Trophoblast cell (in vitro differentiated cells and primary cell): ENCODE measurements around the gene TRIM15.

Source experiments
- DNase-seq, 2 donors: peaks; one replicate each; pipeline ENCODE4 v3.0.0-alpha.2; 2016
- H2AFZ ChIP-seq: 2 replicates; pipeline ENCODE4 v1.6.1; 2013; ENCODE audit warnings: low read length, moderate library complexity, mild to moderate bottlenecking; ENCODE audit not compliant: insufficient read depth, poor library complexity
- H2AK5ac ChIP-seq: 2 replicates; pipeline ENCODE4 v1.6.1; 2013; ENCODE audit warnings: mild to moderate bottlenecking, low read length
- H2BK120ac ChIP-seq: 2 replicates; pipeline ENCODE4 v1.6.1; 2013; ENCODE audit warnings: low read length, mild to moderate bottlenecking, moderate library complexity; ENCODE audit not compliant: insufficient read depth, poor library complexity
- H2BK12ac ChIP-seq: 2 replicates; pipeline ENCODE4 v1.6.1; 2013; ENCODE audit warnings: mild to moderate bottlenecking, low read length, moderate library complexity
- H2BK5ac ChIP-seq: 2 replicates; pipeline ENCODE4 v1.6.1; 2013; ENCODE audit warnings: low read length, low read depth, moderate library complexity, mild to moderate bottlenecking; ENCODE audit not compliant: poor library complexity
- H3K14ac ChIP-seq: 2 replicates; pipeline ENCODE4 v1.6.1; 2013; ENCODE audit warnings: mild to moderate bottlenecking, low read length
- H3K18ac ChIP-seq: 2 replicates; pipeline ENCODE4 v1.6.1; 2013; ENCODE audit warnings: mild to moderate bottlenecking, low read length
- H3K23ac ChIP-seq: 2 replicates; pipeline ENCODE4 v1.6.1; 2013; ENCODE audit warnings: low read length
- H3K27ac ChIP-seq: 2 replicates; pipeline ENCODE4 v1.5.1; 2013; ENCODE audit warnings: low read depth, mild to moderate bottlenecking, inconsistent platforms, low read length, moderate library complexity
- H3K27me3 ChIP-seq: 2 replicates; pipeline ENCODE4 v1.6.1; 2013; ENCODE audit warnings: inconsistent platforms, mild to moderate bottlenecking, low read length, moderate library complexity; ENCODE audit not compliant: insufficient read depth
- H3K36me3 ChIP-seq, 2 experiments: 1 replicate in 1 of 2; 2 replicates in 1 of 2; pipeline ENCODE4 v1.6.1; 2013; ENCODE audit warnings: low read length in 2 of 2, mild to moderate bottlenecking in 2 of 2, moderate library complexity in 1 of 2; ENCODE audit not compliant: insufficient read depth in 2 of 2, control insufficient read depth in 1 of 2
- H3K4ac ChIP-seq: 2 replicates; pipeline ENCODE4 v1.6.1; 2013; ENCODE audit warnings: low read depth, mild to moderate bottlenecking, low read length, moderate library complexity
- H3K4me1 ChIP-seq, 2 experiments: 1 replicate in 1 of 2; 2 replicates in 1 of 2; pipeline ENCODE4 v1.6.1; 2013; ENCODE audit warnings: low read length in 2 of 2, mild to moderate bottlenecking in 2 of 2, moderate library complexity in 1 of 2; ENCODE audit not compliant: insufficient read depth in 2 of 2, control insufficient read depth in 1 of 2
- H3K4me2 ChIP-seq: 2 replicates; pipeline ENCODE4 v1.6.1; 2013; ENCODE audit warnings: inconsistent platforms, mild to moderate bottlenecking, low read length, moderate library complexity
- H3K4me3 ChIP-seq: 2 replicates; pipeline ENCODE4 v1.5.1; 2013; ENCODE audit warnings: mild to moderate bottlenecking, low read depth, low read length, inconsistent platforms
- H3K79me1 ChIP-seq: one replicate; pipeline ENCODE4 v1.6.1; 2013; ENCODE audit warnings: low read length
- H3K79me2 ChIP-seq: 2 replicates; pipeline ENCODE4 v1.6.1; 2013; ENCODE audit warnings: low read length, mild to moderate bottlenecking; ENCODE audit not compliant: control insufficient read depth, insufficient read depth, poor library complexity
- H3K9ac ChIP-seq: 2 replicates; pipeline ENCODE4 v1.6.1; 2013; ENCODE audit warnings: mild to moderate bottlenecking, low read length
- H3K9me3 ChIP-seq: 2 replicates; pipeline ENCODE4 v1.6.1; 2013; ENCODE audit warnings: low read depth, mild to moderate bottlenecking, control low read depth, inconsistent platforms, low read length; ENCODE audit not compliant: insufficient read depth
- H4K12ac ChIP-seq: 2 replicates; pipeline ENCODE4 v1.6.1; 2013; ENCODE audit warnings: low read depth, mild to moderate bottlenecking, low read length, moderate library complexity
- H4K8ac ChIP-seq: 2 replicates; pipeline ENCODE4 v1.6.1; 2013; ENCODE audit warnings: low read depth, mild to moderate bottlenecking, low read length, moderate library complexity
- H4K91ac ChIP-seq: one replicate; pipeline ENCODE4 v1.6.1; 2013; ENCODE audit warnings: low read depth, mild to moderate bottlenecking, low read length, moderate library complexity
- whole genome bisulfite sequencing: extraction: QIAGEN DNeasy Blood & Tissue Kit; methylation state at CpG from one replicate; pipeline ENCODE4 v1.1.7; 2013; ENCODE audit warnings: missing lambda C conversion rate; ENCODE audit not compliant: insufficient read length, insufficient coverage; ENCODE audit errors: extremely low coverage; 5-methylcytosine and 5-hydroxymethylcytosine counted together

The TRIM15 gene

DNA sequence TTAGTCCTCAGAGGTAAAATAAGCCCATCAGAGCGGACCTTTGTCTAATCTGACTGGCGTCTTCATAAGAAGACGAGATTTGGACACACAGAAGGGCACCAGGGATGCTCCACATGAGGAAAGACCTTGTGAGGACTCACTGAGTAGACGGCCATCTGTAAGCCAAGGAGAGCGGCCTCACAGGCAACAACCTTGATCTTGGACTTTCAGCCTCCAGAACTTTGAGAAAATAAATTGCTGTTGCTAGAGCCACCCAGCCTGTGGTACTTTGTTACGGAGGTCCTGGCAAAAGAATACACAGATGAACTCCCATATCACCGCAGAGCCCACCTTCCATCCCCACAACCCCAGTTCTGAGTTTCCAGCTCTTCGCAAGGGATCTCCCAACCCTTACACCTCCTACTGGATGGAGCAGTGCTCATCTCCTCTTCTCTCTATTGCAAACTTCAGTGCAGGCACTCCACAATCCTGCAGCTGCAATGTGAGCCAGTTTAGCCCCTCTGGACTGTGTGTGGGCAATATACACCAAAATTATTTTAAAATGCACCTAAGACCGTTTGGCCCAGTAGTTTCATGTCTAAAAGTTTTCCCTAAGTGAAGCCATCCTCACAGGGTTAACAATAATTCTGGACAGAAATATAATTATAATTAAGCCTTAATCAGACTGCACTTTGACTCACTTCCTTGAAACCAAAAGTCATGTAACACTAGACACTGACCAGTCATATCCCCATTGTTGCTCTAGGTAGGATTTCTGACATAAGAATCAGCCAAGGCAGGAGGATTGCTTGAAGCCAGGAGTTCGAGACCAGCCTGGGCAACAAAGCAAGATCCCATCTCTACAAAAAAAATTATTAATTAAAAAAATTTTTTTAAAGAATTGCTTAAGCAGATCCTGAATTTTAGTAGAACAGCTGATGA is 41.6 kb upstream of the TRIM15 start:
- H3K79me1 ChIP-seq: no peaks in the 10 kb centered on the region
- no peak overlapping the region for H2AK5ac ChIP-seq
- peaks cover 5% of the 10 kb centered on the region for H3K27me3 ChIP-seq
- no peak overlapping the region for H3K23ac ChIP-seq
- no peak overlapping the region for H3K4me2 ChIP-seq
- H3K9me3 ChIP-seq: no peaks in the 10 kb centered on the region
- H2BK12ac ChIP-seq: no peak overlapping the region
- H3K18ac ChIP-seq: no peak overlapping the region
- no peak for DNase-seq
- H3K14ac ChIP-seq: no peak overlapping the region
- H2BK5ac ChIP-seq: no peak overlapping the region
- no peak overlapping the region for H3K4me3 ChIP-seq
- H2AFZ ChIP-seq: no peak overlapping the region
- no peaks in the 10 kb centered on the region for H3K4me1 ChIP-seq
- H4K91ac ChIP-seq: no peak overlapping the region
- H2BK120ac ChIP-seq: no peak overlapping the region
- H3K4ac ChIP-seq: no peak overlapping the region
- no CpG with 5 or more reads among the region's 10 CpGs for WGBS
- H3K36me3 ChIP-seq: no peaks in the 10 kb centered on the region
- H3K27ac ChIP-seq: no peak overlapping the region
- no peak overlapping the region for H4K8ac ChIP-seq
- H4K12ac ChIP-seq: no peak overlapping the region
- H3K79me2 ChIP-seq: no peaks in the 10 kb centered on the region
- no peak overlapping the region for H3K9ac ChIP-seq

DNA sequence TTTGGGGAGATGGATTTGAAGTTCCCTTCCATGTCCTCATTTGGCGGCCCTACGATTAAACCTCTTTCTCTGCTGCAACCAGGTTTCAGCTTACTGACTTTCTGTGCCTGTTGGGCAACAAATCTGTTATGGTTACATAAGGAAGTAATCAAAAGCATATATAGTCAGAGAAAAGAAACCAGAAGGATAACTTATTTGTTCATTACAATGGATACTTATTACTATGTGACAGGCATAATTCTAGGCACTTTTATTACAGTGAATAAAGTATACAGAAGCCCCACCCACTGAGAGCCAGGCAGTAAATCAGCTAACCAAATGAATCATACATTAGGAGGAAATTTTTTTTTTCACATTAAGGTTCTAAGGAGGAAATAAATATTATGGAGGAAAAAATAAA is 40.8 kb upstream of the TRIM15 start:
- Histone ChIP-seq H3K79me1 (no peaks in the 10 kb centered on the region), H2BK5ac (no peak overlapping the region), H2AK5ac (no peak overlapping the region), H3K18ac (no peak overlapping the region), H3K79me2 (no peaks in the 10 kb centered on the region), H2AFZ (no peak overlapping the region), H3K4me3 (no peak overlapping the region), H3K36me3 (no peaks in the 10 kb centered on the region), H2BK12ac (no peak overlapping the region), H3K9ac (no peak overlapping the region), H3K4ac (no peak overlapping the region), H3K14ac (no peak overlapping the region), H4K91ac (no peak overlapping the region), H2BK120ac (no peak overlapping the region), H3K9me3 (peaks cover 2% of the 10 kb centered on the region), H3K4me1 (no peaks in the 10 kb centered on the region), H4K12ac (no peak overlapping the region), H3K27ac (no peak overlapping the region), H4K8ac (no peak overlapping the region), H3K23ac (no peak overlapping the region), H3K4me2 (no peak overlapping the region), H3K27me3 (peaks cover 13% of the 10 kb centered on the region)
- WGBS: no CpG with 5 or more reads among the region's 2 CpGs
- no peak for DNase-seq

DNA sequence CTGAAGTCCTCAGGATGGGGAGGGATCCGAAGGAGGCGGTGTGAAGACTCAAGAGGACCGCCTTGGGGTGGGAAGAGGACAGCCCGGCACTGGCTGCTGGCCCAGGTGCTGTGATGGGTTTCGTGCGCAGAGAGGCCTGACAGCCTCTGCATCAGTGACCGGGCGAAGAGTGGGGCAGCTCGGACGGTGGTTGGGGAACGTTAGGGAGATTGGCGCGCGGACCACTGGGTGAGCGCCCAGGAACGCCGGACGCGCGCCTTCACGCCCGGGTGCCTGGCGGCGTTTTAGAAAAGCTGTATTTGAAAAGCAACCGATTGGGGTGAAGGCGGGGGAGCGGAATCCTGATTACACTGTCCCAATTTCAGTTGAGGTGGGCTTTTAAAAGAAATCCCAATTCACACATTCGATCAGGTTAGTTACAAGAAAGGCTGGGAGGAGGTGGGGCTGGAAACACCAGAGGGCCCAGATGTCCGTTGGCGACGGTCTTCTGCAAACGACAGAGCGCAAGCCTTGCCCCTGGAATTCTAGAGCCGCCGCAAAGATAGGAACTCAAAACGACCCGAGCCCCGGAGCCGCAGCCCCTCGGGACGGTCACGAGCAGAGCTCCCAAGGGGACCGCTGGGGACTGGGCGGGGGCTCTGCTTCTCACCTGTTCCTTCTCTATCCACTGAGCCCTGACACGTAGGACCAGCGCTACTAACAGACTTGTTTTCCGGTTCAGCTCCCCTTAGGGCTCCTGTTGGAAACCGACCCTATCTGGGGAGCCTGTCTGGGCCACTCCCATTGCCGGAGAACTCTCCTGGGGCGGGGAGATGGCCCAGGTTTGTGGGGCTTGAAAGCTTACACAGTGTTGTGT is 35.9 kb upstream of the TRIM15 start:
- no peak overlapping the region for H3K4me3 ChIP-seq
- H3K79me1 ChIP-seq: no peaks in the 10 kb centered on the region
- no peak for DNase-seq
- no peak overlapping the region for H3K23ac ChIP-seq
- no peak overlapping the region for H2AFZ ChIP-seq
- H3K27me3 ChIP-seq: peaks cover 20% of the 10 kb centered on the region
- H3K14ac ChIP-seq: no peak overlapping the region
- no peak overlapping the region for H4K8ac ChIP-seq
- H3K79me2 ChIP-seq: no peaks in the 10 kb centered on the region
- no peak overlapping the region for H2AK5ac ChIP-seq
- H3K36me3 ChIP-seq: no peaks in the 10 kb centered on the region
- no peak overlapping the region for H4K12ac ChIP-seq
- no peak overlapping the region for H2BK120ac ChIP-seq
- peaks cover 2% of the 10 kb centered on the region for H3K9me3 ChIP-seq
- H3K9ac ChIP-seq: no peak overlapping the region
- H3K27ac ChIP-seq: no peak overlapping the region
- H4K91ac ChIP-seq: no peak overlapping the region
- H2BK5ac ChIP-seq: no peak overlapping the region
- no peaks in the 10 kb centered on the region for H3K4me1 ChIP-seq
- peak overlapping the region; percentile 44 for H3K4me2 ChIP-seq
- no peak overlapping the region for H3K18ac ChIP-seq
- H3K4ac ChIP-seq: no peak overlapping the region
- H2BK12ac ChIP-seq: no peak overlapping the region
- WGBS: no CpG with 5 or more reads among the region's 50 CpGs

DNA sequence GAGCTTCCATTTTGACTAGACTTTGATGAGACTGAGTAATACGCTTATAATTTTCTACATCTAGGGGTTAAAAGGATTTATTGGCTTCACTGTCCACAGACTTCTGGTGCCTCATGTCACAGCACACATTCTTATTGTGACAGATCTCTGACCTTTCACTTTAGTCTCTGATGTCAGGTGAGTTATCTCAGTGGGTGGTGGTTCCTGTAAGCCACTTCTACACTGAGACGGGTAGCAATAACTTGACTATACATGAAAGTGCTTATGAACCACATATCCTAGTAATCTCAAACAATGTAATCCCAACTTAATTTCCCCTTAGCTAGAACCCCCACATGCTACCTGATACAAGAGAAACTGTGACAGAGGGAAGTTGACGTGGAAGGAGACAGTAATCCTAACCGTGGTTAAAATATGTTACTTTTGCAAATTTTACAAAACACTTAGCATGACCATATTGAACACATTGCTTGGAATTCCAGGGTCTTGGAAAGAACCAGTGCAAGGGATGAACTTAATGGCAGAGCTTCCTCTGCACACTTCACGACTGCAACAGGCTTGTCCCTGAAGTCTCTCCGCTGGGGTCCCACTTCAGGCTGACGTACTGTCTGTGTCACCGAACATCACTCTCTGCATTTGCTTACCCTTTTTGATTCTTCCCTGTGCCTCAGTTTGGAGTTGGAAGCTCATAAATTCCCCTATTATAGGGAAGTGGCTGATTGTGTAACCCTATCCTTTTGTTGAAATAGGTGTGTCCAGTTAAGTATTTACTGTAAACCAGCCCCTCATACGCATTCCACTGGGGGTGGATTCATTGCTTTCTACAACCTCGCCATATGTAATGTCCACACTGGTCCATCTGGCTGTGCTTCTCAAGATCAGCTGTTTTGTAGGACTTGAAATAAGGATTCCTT is 33.8 kb upstream of the TRIM15 start:
- H3K4me3 ChIP-seq: no peak overlapping the region
- H3K9me3 ChIP-seq: peaks cover 2% of the 10 kb centered on the region
- H4K8ac ChIP-seq: no peak overlapping the region
- no CpG with 5 or more reads among the region's 10 CpGs for WGBS
- no peak overlapping the region for H2BK12ac ChIP-seq
- H3K4ac ChIP-seq: no peak overlapping the region
- no peak overlapping the region for H2AFZ ChIP-seq
- peak overlapping the region; percentile 44 for H3K23ac ChIP-seq
- no peak overlapping the region for H4K12ac ChIP-seq
- no peak overlapping the region for H3K9ac ChIP-seq
- H3K18ac ChIP-seq: no peak overlapping the region
- H3K79me2 ChIP-seq: no peaks in the 10 kb centered on the region
- DNase-seq: no peak
- H3K27me3 ChIP-seq: peaks cover 20% of the 10 kb centered on the region
- no peak overlapping the region for H3K27ac ChIP-seq
- no peak overlapping the region for H2BK120ac ChIP-seq
- H3K4me1 ChIP-seq: no peaks in the 10 kb centered on the region
- no peaks in the 10 kb centered on the region for H3K36me3 ChIP-seq
- H2BK5ac ChIP-seq: no peak overlapping the region
- H4K91ac ChIP-seq: no peak overlapping the region
- H3K14ac ChIP-seq: no peak overlapping the region
- no peaks in the 10 kb centered on the region for H3K79me1 ChIP-seq
- H2AK5ac ChIP-seq: no peak overlapping the region
- no peak overlapping the region for H3K4me2 ChIP-seq
